ENCODE results near the gene OGFRL1.

The OGFRL1 gene

DNA sequence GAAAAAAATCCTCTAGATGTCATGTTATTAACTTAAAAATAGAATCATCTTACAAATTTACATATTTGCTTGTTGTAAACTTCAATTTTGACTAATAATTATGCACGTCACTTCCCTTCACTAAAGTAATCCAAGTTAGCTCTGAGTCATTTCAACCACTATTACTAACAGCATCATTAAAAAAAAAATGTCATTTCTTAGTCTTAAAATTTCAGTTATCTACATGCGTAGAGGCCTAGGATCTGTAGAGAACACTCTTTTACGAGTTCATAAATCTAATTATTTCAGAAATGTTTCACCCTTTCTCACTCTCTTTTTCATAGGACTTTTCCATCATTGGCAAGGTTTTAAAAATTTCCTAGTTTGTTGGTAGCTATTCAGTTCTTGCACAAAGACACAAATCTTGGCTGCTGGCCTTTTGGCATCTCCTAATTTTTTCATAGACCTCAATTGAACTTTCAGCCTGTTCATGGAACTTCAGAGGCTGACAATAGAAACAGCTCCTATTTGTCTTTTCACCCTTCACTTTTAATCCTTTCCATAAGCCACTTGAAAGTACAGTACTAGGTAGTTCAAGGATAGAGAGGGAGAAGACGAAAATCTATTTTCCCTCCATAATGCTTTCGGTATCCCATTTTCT is 61.5 kb downstream of the OGFRL1 start:
- TF ChIP-seq, protein P1, sequence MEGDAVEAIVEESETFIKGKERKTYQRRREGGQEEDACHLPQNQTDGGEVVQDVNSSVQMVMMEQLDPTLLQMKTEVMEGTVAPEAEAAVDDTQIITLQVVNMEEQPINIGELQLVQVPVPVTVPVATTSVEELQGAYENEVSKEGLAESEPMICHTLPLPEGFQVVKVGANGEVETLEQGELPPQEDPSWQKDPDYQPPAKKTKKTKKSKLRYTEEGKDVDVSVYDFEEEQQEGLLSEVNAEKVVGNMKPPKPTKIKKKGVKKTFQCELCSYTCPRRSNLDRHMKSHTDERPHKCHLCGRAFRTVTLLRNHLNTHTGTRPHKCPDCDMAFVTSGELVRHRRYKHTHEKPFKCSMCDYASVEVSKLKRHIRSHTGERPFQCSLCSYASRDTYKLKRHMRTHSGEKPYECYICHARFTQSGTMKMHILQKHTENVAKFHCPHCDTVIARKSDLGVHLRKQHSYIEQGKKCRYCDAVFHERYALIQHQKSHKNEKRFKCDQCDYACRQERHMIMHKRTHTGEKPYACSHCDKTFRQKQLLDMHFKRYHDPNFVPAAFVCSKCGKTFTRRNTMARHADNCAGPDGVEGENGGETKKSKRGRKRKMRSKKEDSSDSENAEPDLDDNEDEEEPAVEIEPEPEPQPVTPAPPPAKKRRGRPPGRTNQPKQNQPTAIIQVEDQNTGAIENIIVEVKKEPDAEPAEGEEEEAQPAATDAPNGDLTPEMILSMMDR (IDR thresholded peaks at IDR 0.05; ENCODE audit: low read depth, low read length, missing control alignments) = no peak
- H3K4me3 ChIP-seq (ENCODE audit: low read depth, low read length) = no peak overlapping the region
- DNase-seq (ENCODE audit: low read depth) = no peak

DNA sequence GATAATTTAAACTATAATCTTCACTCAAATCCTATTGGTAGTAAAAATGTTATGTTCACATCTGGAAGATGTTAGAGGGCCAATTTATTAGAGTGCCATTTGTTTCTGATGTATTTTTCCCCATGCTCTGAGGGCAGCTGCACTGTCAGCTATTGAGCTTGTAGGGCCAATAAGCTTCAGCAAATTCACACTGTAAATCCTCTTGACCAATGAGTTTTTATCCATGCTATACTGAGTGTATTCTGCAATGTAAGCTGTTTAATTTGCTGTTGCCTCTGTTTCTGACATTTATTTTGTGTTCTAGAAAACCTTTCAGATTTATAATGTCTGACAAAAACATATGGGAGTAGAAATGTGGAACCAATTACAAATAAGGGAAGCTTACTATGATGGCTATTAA is 62.6 kb downstream of the OGFRL1 start:
- TF ChIP-seq, protein P1 (IDR thresholded peaks at IDR 0.05; ENCODE audit: low read depth, low read length, missing control alignments) = no peak
- DNase-seq (ENCODE audit: low read depth) = no peak
- no peak overlapping the region for H3K4me3 ChIP-seq (ENCODE audit: low read depth, low read length)
